CD8-positive, alpha-beta memory T cell (primary cell): Measurements from ENCODE around the gene SSTR5. TPM values are rescaled to one million over a fixed set of nuclear protein-coding genes. Genes with fewer than 3 reads are reported as not detected.

Source experiments
- CTCF ChIA-PET: fragments of 350-600 bp; sonication (Branson Sonifier 250); formaldehyde crosslinking; loops from one replicate; lab custom pipeline; 2021; ENCODE audit warnings: antibody characterized with exemption; lab: Charles Lee
- POLR2A ChIA-PET: fragments of 350-600 bp; sonication (Branson Sonifier 250); formaldehyde crosslinking; loops from one replicate; lab custom pipeline; 2021; ENCODE audit warnings: antibody characterized with exemption; lab: Charles Lee
- DNase-seq, 5 donors: peaks; one replicate each; pipeline versions ENCODE4 v3.0.0 to v3.0.0-alpha.2; 2020 to 2022; ENCODE audit warnings: mixed read lengths in 1 of 5
- H3K27ac ChIP-seq: one replicate; pipeline ENCODE4 v1.7.0; 2013; ENCODE audit warnings: low read depth, mild to moderate bottlenecking, low read length, moderate library complexity
- H3K27me3 ChIP-seq: 2 replicates; pipeline ENCODE4 v1.7.0; 2013; ENCODE audit warnings: low read length, mild to moderate bottlenecking; ENCODE audit not compliant: insufficient read depth, poor library complexity, severe bottlenecking
- H3K36me3 ChIP-seq: 2 replicates; pipeline ENCODE4 v1.7.0; 2013; ENCODE audit warnings: mild to moderate bottlenecking, low read length, moderate library complexity; ENCODE audit not compliant: insufficient read depth
- H3K4me1 ChIP-seq: 2 replicates; pipeline ENCODE4 v1.7.0; 2013; ENCODE audit warnings: mild to moderate bottlenecking, low read length, moderate library complexity; ENCODE audit not compliant: insufficient read depth
- H3K4me3 ChIP-seq: 2 replicates; pipeline ENCODE4 v1.7.0; 2013; ENCODE audit warnings: mild to moderate bottlenecking, low read length
- H3K9me3 ChIP-seq: 2 replicates; pipeline ENCODE4 v1.7.0; 2013; ENCODE audit warnings: mild to moderate bottlenecking, low read length
- H3K27ac Mint-ChIP-seq, 8 donors: one replicate each; pipeline ENCODE4 v1.8.0; 2020 to 2021; ENCODE audit warnings: mixed read lengths in 8 of 8, mild to moderate bottlenecking in 6 of 8, inconsistent platforms in 3 of 8, moderate library complexity in 3 of 8
- H3K27me3 Mint-ChIP-seq, 2 donors: one replicate each; pipeline ENCODE4 v1.8.0; 2020 to 2021; ENCODE audit warnings: mixed read lengths in 2 of 2, mild to moderate bottlenecking in 1 of 2, moderate library complexity in 1 of 2
- H3K36me3 Mint-ChIP-seq, 3 donors: one replicate each; pipeline ENCODE4 v1.8.0; 2020 to 2021; ENCODE audit warnings: mixed read lengths in 3 of 3, inconsistent platforms in 1 of 3, mild to moderate bottlenecking in 1 of 3
- H3K4me1 Mint-ChIP-seq, 3 donors: one replicate each; pipeline ENCODE4 v1.8.0; 2020 to 2021; ENCODE audit warnings: mixed read lengths in 3 of 3, inconsistent platforms in 1 of 3, mild to moderate bottlenecking in 1 of 3
- H3K4me3 Mint-ChIP-seq, 7 donors: one replicate each; pipeline ENCODE4 v1.8.0; 2020 to 2021; ENCODE audit warnings: mixed read lengths in 7 of 7, mild to moderate bottlenecking in 6 of 7, moderate library complexity in 4 of 7, inconsistent platforms in 2 of 7
- H3K9me3 Mint-ChIP-seq, 5 donors: one replicate each; pipeline ENCODE4 v1.8.0; 2020 to 2022; ENCODE audit warnings: mixed read lengths in 5 of 5, mild to moderate bottlenecking in 3 of 5, moderate library complexity in 2 of 5, inconsistent platforms in 1 of 5
- polyA plus RNA-seq: library from polyadenylated mRNA; unstranded; fragments of 300-500 nt; fragmentation: Illumina TruSeq; gene quantifications from one replicate; pipeline ENCODE4 v1.2.3, GENCODE V29; 2021
- total RNA-seq, 2 experiments: library from RNA; stranded (reverse); gene quantifications; one replicate each; pipeline ENCODE4 v1.2.3, GENCODE V29; 2021

Gene SSTR5
- total and polyA plus RNA-seq, 3 experiments from 2014 or later = not detected

GRCh38 chr16:1127101-1127500, 54.6 kb downstream of the SSTR5 start:
- Histone ChIP-seq H3K4me3 (no peak overlapping the region), H3K9me3 (no peaks in the 10 kb centered on the region), H3K27ac (no peak overlapping the region), H3K27me3 (no peaks in the 10 kb centered on the region), H3K4me1 (no peaks in the 10 kb centered on the region), H3K36me3 (no peaks in the 10 kb centered on the region)
- Mint-ChIP-seq H3K27ac (no peak overlapping the region), H3K9me3 (no peaks in the 10 kb centered on the region), H3K36me3 (no peaks in the 10 kb centered on the region), H3K4me3 (no peak overlapping the region), H3K4me1 (no peaks in the 10 kb centered on the region), H3K27me3 (no peaks in the 10 kb centered on the region)
- no peak for DNase-seq
- CTCF ChIA-PET = no interaction called here
- POLR2A ChIA-PET = no interaction called here

GRCh38 chr16:1127971-1128715, 55.6 kb downstream of the SSTR5 start:
- Mint-ChIP-seq H3K4me1 (no peaks in the 10 kb centered on the region), H3K9me3 (no peaks in the 10 kb centered on the region), H3K27ac (no peak overlapping the region), H3K4me3 (no peak overlapping the region), H3K36me3 (no peaks in the 10 kb centered on the region), H3K27me3 (no peaks in the 10 kb centered on the region)
- no peaks in the 10 kb centered on the region for H3K9me3 ChIP-seq
- H3K27ac ChIP-seq = no peak overlapping the region
- H3K36me3 ChIP-seq = no peaks in the 10 kb centered on the region
- no peak for DNase-seq
- no peak overlapping the region for H3K4me3 ChIP-seq
- POLR2A ChIA-PET = no interaction called here
- no peaks in the 10 kb centered on the region for H3K27me3 ChIP-seq
- CTCF ChIA-PET = no interaction called here
- no peaks in the 10 kb centered on the region for H3K4me1 ChIP-seq

DNA sequence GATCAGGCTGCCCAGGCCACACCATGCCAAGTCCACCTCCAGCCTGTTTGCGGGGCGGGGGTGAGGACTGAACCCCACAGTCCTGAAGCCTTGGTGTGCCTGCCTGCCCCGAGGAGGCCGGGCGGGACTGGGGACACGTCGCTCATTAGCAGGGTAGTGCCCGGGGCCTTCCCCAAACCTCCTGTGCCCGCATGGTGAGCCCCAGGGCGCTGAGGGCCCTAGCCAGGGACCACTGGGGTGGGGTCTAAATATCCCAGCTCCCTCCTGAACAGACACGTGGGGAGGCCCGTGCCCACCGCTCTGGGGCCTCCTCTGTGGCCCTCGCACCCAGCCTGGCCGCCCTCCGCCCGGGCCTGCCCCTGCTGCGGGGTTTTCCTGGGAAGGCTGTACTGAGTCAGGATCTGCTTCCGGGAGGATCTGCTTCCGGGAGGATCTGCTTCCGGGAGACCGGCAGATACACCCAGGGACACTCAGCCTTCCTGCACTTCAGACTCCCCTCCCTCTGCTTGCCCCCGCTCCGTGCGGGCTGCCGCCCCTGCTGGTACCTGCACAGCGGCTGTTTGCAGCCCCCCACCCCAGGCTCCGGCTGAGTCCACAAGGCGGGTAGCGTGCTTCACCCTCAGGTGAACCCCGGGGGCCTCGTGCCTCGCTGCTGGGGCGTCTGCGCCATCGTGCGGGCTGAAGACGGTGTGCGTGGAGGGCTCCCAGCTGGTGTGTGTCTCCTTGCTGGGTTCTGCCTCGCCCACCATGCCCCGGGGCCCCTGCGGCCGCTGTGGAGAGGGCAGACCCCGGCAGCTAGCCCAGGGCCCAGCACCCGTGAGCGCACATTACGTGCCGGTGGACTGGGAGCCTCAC, 56.8 kb downstream of the SSTR5 start:
- POLR2A ChIA-PET = no interaction called here
- Mint-ChIP-seq H3K36me3 (no peaks in the 10 kb centered on the region), H3K4me3 (no peak overlapping the region), H3K27ac (no peak overlapping the region), H3K9me3 (no peaks in the 10 kb centered on the region), H3K27me3 (no peaks in the 10 kb centered on the region), H3K4me1 (no peaks in the 10 kb centered on the region)
- no peak overlapping the region for H3K27ac ChIP-seq
- no peaks in the 10 kb centered on the region for H3K27me3 ChIP-seq
- H3K36me3 ChIP-seq = no peaks in the 10 kb centered on the region
- no peaks in the 10 kb centered on the region for H3K9me3 ChIP-seq
- H3K4me3 ChIP-seq = no peak overlapping the region
- no peak for DNase-seq
- CTCF ChIA-PET = no interaction called here
- H3K4me1 ChIP-seq = no peaks in the 10 kb centered on the region

DNA sequence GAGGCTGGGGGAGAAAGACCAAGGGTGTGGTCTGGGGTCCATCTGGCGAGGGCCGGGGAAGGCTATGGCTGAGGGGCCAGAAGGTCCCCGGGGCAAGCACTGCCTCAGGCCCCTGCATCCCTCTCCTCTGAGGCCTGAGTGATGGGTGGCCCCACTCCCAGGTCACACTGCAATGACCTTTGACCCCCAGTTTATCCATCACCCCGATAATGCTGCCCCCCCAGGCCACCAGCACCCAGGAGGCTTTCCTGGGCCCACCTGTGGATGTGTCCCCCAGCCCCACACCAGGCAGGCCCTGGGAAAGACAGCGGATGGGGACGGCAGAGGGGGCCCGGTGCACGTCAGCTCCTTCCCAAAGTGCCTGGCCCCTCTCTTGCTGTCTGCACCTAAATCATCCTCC, 57.8 kb downstream of the SSTR5 start:
- H3K4me1 Mint-ChIP-seq = no peaks in the 10 kb centered on the region
- H3K27me3 Mint-ChIP-seq = no peaks in the 10 kb centered on the region
- Histone ChIP-seq H3K27me3 (no peaks in the 10 kb centered on the region), H3K36me3 (no peaks in the 10 kb centered on the region), H3K4me1 (no peaks in the 10 kb centered on the region), H3K27ac (no peak overlapping the region), H3K4me3 (no peak overlapping the region), H3K9me3 (no peaks in the 10 kb centered on the region)
- CTCF ChIA-PET = interaction anchor here (0.6 kb wide), 1 partner anchor 387 kb away, joined by 3 read pairs; no protein-coding TSS in a partner anchor
- no peaks in the 10 kb centered on the region for H3K9me3 Mint-ChIP-seq
- POLR2A ChIA-PET = no interaction called here
- H3K4me3 Mint-ChIP-seq = no peak overlapping the region
- no peak for DNase-seq
- no peak overlapping the region for H3K27ac Mint-ChIP-seq
- H3K36me3 Mint-ChIP-seq = no peaks in the 10 kb centered on the region

Other genes starting within 250 kb of the SSTR5 start
- 10 to 100 TPM; 11.7 to 14.0 TPM for gene LMF1, start 101.8 kb upstream of the SSTR5 start, total RNA-seq
- 15.8 TPM for gene LMF1, start 101.8 kb upstream of the SSTR5 start, polyA plus RNA-seq
- under 1 TPM; 0.39 to 0.62 TPM for gene SOX8, start 91.0 kb upstream of the SSTR5 start, total RNA-seq
- gene SOX8, start 91.0 kb upstream of the SSTR5 start, polyA plus RNA-seq = 0.39 TPM
- not detected for gene C1QTNF8, start 23.5 kb downstream of the SSTR5 start, total RNA-seq
- gene C1QTNF8, start 23.5 kb downstream of the SSTR5 start, polyA plus RNA-seq = not detected
- under 1 TPM; 0.31 to 0.42 TPM for gene CACNA1H, start 80.4 kb downstream of the SSTR5 start, total RNA-seq
- 0.40 TPM for gene CACNA1H, start 80.4 kb downstream of the SSTR5 start, polyA plus RNA-seq
- not detected for gene TPSG1, start 152.5 kb downstream of the SSTR5 start, total RNA-seq
- not detected for gene TPSG1, start 152.5 kb downstream of the SSTR5 start, polyA plus RNA-seq
- gene TPSB2, start 157.4 kb downstream of the SSTR5 start, total RNA-seq = not detected
- not detected for gene TPSB2, start 157.4 kb downstream of the SSTR5 start, polyA plus RNA-seq
- gene TPSAB1, start 168.0 kb downstream of the SSTR5 start, total RNA-seq = not detected
- not detected for gene TPSAB1, start 168.0 kb downstream of the SSTR5 start, polyA plus RNA-seq
- not detected for gene TPSD1, start 183.3 kb downstream of the SSTR5 start, total RNA-seq
- not detected for gene TPSD1, start 183.3 kb downstream of the SSTR5 start, polyA plus RNA-seq
- 100 to 1,000 TPM; 238 to 257 TPM for gene UBE2I, start 236.9 kb downstream of the SSTR5 start, total RNA-seq
- gene UBE2I, start 236.9 kb downstream of the SSTR5 start, polyA plus RNA-seq = 101 TPM